Rectal smooth muscle tissue (tissue), 1 donor: ENCODE data around the gene THEM4.

Experiments used
- H3K27ac ChIP-seq: one replicate; pipeline ENCODE4 v1.7.0; 2013; ENCODE audit warnings: low read depth, low read length, inconsistent platforms
- H3K27me3 ChIP-seq: one replicate; pipeline ENCODE4 v1.7.0; 2013; ENCODE audit warnings: low read length; ENCODE audit not compliant: control insufficient read depth, insufficient read depth
- H3K36me3 ChIP-seq: one replicate; pipeline ENCODE4 v1.7.0; 2013; ENCODE audit warnings: low read length; ENCODE audit not compliant: control insufficient read depth, insufficient read depth
- H3K4me1 ChIP-seq: one replicate; pipeline ENCODE4 v1.7.0; 2013; ENCODE audit warnings: low read length; ENCODE audit not compliant: control insufficient read depth, insufficient read depth
- H3K4me3 ChIP-seq: one replicate; pipeline ENCODE4 v1.7.0; 2013; ENCODE audit warnings: low read length
- H3K9ac ChIP-seq: one replicate; pipeline ENCODE4 v1.7.0; 2013; ENCODE audit warnings: low read length

Gene THEM4

GRCh38 chr1:151909167-151910149 is at the start of gene THEM4:
Gene THEM4 (minus strand): TSS chr1:151909511. CDS start chr1:151909458, 53 bp downstream.
- H3K27ac ChIP-seq: peak within 1 kb of the TSS; percentile 87
- no peaks in the 10 kb centered on the region for H3K36me3 ChIP-seq
- peak within 1 kb of the TSS; percentile 93 for H3K9ac ChIP-seq
- peaks cover 4% of the 10 kb centered on the region for H3K4me1 ChIP-seq
- H3K4me3 ChIP-seq: peak within 1 kb of the TSS; percentile 92
- H3K27me3 ChIP-seq: no peaks in the 10 kb centered on the region

DNA sequence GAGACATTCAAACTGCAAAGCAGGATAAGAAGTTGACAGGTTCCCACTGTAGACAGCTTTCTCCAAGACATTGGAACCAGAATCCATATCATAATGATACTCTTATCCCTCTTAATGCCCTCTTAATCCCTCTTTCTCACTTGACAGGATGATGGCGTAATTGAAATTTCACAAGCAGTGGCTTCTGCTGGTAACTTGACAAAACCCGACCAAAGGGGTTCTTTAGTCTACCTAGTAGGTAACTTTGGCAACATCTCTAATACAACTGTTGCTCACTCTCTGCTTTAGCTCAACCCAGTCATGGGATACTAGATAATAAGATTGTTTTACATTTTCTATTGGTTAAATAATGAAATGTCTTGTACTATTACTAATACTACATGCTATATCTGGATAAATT is 49.6 kb upstream of the THEM4 start:
- no peaks in the 10 kb centered on the region for H3K27me3 ChIP-seq
- H3K9ac ChIP-seq: no peak overlapping the region
- no peak overlapping the region for H3K4me3 ChIP-seq
- no peaks in the 10 kb centered on the region for H3K4me1 ChIP-seq
- no peaks in the 10 kb centered on the region for H3K36me3 ChIP-seq
- H3K27ac ChIP-seq: no peak overlapping the region

- no peaks in the 10 kb centered on the region for H3K27me3 ChIP-seq
- no peak overlapping the region for H3K27ac ChIP-seq
- H3K9ac ChIP-seq: no peak overlapping the region
- no peaks in the 10 kb centered on the region for H3K36me3 ChIP-seq
- H3K4me1 ChIP-seq: no peaks in the 10 kb centered on the region
- H3K4me3 ChIP-seq: no peak overlapping the region
These were observed 47.7 kb upstream of the THEM4 start for GRCh38 chr1:151956957-151957497.

DNA sequence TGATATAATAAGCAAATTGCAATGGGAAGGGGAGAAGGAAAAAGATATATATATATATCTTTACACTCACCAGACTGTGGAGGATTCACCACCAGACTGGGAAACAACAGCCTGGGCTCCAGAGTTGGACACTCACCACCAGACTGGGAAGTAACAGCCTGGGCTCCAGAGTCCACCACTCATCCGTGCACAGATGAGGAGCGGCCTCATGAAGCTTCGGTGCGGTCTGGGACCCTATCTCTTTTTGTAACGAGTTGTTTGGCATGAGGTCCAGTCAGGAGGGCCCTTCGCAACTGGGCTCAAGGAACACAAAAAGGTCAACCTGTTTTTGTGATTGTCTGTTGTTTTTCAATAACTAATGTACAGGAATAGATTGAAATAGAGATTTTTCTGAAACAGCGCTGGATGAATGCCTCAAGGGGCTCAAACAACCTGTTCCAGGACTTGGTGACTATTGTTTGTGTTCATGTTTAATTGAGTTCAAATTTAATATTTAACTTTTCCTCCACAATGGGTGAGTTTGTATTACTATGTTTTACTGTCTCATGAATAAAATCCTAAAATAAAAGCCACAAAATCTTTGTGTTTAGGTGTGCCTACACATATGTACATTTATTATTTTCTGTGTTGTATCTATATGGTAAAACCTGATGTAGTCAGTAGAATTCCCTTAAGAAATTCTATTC is 44.2 kb upstream of the THEM4 start:
- no peak overlapping the region for H3K9ac ChIP-seq
- H3K27me3 ChIP-seq: no peaks in the 10 kb centered on the region
- no peaks in the 10 kb centered on the region for H3K4me1 ChIP-seq
- no peak overlapping the region for H3K4me3 ChIP-seq
- H3K36me3 ChIP-seq: no peaks in the 10 kb centered on the region
- no peak overlapping the region for H3K27ac ChIP-seq

- Histone ChIP-seq H3K36me3 (no peaks in the 10 kb centered on the region), H3K4me3 (no peak overlapping the region), H3K27me3 (no peaks in the 10 kb centered on the region), H3K9ac (no peak overlapping the region), H3K4me1 (no peaks in the 10 kb centered on the region), H3K27ac (no peak overlapping the region)
These were observed 43.5 kb upstream of the THEM4 start for GRCh38 chr1:151952811-151953210.

- Histone ChIP-seq H3K36me3 (no peaks in the 10 kb centered on the region), H3K27ac (no peak overlapping the region), H3K27me3 (no peaks in the 10 kb centered on the region), H3K4me1 (peaks cover 20% of the 10 kb centered on the region), H3K4me3 (no peak overlapping the region), H3K9ac (no peak overlapping the region)
These were observed 40.3 kb upstream of the THEM4 start for GRCh38 chr1:151949371-151950193.

- H3K27ac ChIP-seq: no peak overlapping the region
- no peaks in the 10 kb centered on the region for H3K27me3 ChIP-seq
- H3K4me3 ChIP-seq: no peak overlapping the region
- H3K36me3 ChIP-seq: no peaks in the 10 kb centered on the region
- no peak overlapping the region for H3K9ac ChIP-seq
- H3K4me1 ChIP-seq: peaks cover 22% of the 10 kb centered on the region
These were observed 39.2 kb upstream of the THEM4 start for GRCh38 chr1:151948506-151948905.

- Histone ChIP-seq H3K9ac (no peak overlapping the region), H3K4me3 (no peak overlapping the region), H3K27ac (no peak overlapping the region), H3K4me1 (peaks cover 22% of the 10 kb centered on the region), H3K27me3 (no peaks in the 10 kb centered on the region), H3K36me3 (no peaks in the 10 kb centered on the region)
These were observed 37.8 kb upstream of the THEM4 start for GRCh38 chr1:151947140-151947539.

- Histone ChIP-seq H3K4me3 (peak overlapping the region; percentile 7), H3K27ac (peak overlapping the region; percentile 80), H3K9ac (no peak overlapping the region), H3K4me1 (peaks cover 32% of the 10 kb centered on the region), H3K27me3 (no peaks in the 10 kb centered on the region), H3K36me3 (no peaks in the 10 kb centered on the region)
These were observed 36.7 kb upstream of the THEM4 start for GRCh38 chr1:151945725-151946722.

DNA sequence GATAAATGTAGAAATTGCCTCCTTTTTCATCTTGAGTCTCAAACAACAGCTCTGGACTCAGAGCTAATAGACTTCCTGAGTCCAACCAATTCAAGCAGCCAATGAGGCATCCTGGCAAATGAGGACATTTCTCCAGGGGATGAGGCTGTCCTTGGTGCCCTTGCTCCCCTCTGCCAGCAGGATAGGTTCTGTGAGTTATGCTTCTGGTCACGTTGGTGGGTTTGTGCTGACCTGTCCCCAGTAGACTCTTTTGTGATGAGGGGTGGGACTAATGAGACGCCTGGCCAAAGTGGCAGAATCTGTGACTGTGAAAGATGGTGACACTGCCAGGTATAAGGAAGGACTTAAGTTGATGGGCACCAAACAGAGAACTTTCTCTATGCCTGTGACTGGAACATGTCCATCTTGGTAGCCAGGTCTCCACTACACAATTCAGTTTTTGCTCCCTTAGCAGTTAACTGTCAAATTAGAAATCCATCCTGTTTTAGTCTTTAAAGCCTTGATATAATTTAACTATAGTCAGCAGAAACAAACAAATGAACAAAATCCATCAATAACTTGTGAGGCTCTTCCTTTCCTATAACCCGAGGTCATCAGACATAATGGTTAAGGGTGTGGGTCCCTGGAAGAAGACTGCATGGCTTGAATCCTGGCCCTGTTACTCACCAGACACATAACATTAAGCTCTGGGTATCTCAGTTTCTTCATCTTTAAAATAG is 35.7 kb upstream of the THEM4 start:
- H3K9ac ChIP-seq: no peak overlapping the region
- H3K36me3 ChIP-seq: no peaks in the 10 kb centered on the region
- no peaks in the 10 kb centered on the region for H3K27me3 ChIP-seq
- peak overlapping the region; percentile 80 for H3K27ac ChIP-seq
- peak overlapping the region; percentile 7 for H3K4me3 ChIP-seq
- peaks cover 42% of the 10 kb centered on the region for H3K4me1 ChIP-seq
